Activated T-helper 1 cell treated with anti-CD3 and anti-CD28 coated beads, Interleukin-12 subunit alpha, Interleukin-12 subunit beta, Interleukin-2, Interleukin-4 antibody, amounts not matched to agents 30 ng/mL and 10 ng/mL and 1 ng/mL, durations not matched to agents 14 hours and 24 hours and 36 hours (primary cell): ENCODE results near the gene CACNA1I. TPM values are rescaled to one million over a fixed set of nuclear protein-coding genes. Genes with fewer than 3 reads are reported as not detected.

ENCODE experiments used
- DNase-seq: peaks from one replicate; pipeline ENCODE4 v3.0.0; 2021; ENCODE audit warnings: low spot score
- H3K27ac Mint-ChIP-seq: one replicate; pipeline ENCODE4 v1.8.0; 2021; ENCODE audit warnings: mild to moderate bottlenecking, mixed read lengths
- H3K27me3 Mint-ChIP-seq: one replicate; pipeline ENCODE4 v1.8.0; 2022; ENCODE audit warnings: mild to moderate bottlenecking, moderate library complexity, mixed read lengths; ENCODE audit not compliant: insufficient read depth
- H3K36me3 Mint-ChIP-seq: one replicate; pipeline ENCODE4 v1.8.0; 2021; ENCODE audit warnings: low read depth, mixed read lengths
- H3K4me1 Mint-ChIP-seq: one replicate; pipeline ENCODE4 v1.8.0; 2021; ENCODE audit warnings: low read depth, mixed read lengths
- H3K4me3 Mint-ChIP-seq: one replicate; pipeline ENCODE4 v1.8.0; 2021; ENCODE audit warnings: mild to moderate bottlenecking, moderate library complexity, mixed read lengths
- H3K9me3 Mint-ChIP-seq: one replicate; pipeline ENCODE4 v1.8.0; 2021; ENCODE audit warnings: mixed read lengths
- intact Hi-C: fragments of 100-400 bp; cut with micrococcal nuclease; formaldehyde crosslinking; loops from one replicate; pipeline ENCODE4 v1.15.1; 2024
- total RNA-seq: library from RNA; stranded (reverse); gene quantifications from 2 replicates; pipeline ENCODE4 v1.2.3, GENCODE V29; 2022

The CACNA1I gene
- total RNA-seq, 1 donor from 2014 or later, result 0.03 TPM

DNA sequence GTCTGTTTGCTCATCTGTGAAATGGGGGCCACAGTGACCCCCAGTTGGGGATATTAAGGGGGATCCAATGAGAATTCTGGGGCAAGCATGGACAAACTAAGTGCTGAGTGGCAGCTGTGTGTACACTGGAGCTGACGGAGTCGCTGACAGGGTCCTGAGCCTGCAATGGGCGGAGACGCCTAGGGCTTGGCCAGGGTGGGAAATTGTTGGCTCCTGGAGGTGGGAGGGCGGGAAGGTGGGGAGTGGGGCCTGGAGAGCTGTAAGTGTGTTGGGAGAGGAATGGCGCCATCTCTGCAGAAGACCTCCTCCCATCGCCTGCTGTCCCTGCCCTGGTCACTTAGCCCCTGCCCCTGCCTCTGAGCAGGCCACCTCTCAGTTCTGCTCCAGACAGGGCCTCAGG, 7.3 kb downstream of the CACNA1I start:
- no peaks in the 10 kb centered on the region for H3K4me1 Mint-ChIP-seq
- peaks cover 22% of the 10 kb centered on the region for H3K27me3 Mint-ChIP-seq
- no peak overlapping the region for H3K27ac Mint-ChIP-seq
- no peak for DNase-seq
- H3K36me3 Mint-ChIP-seq, result no peaks in the 10 kb centered on the region
- peaks cover 2% of the 10 kb centered on the region for H3K9me3 Mint-ChIP-seq
- H3K4me3 Mint-ChIP-seq, result no peak overlapping the region
- intact Hi-C loops, result no loop called here

DNA sequence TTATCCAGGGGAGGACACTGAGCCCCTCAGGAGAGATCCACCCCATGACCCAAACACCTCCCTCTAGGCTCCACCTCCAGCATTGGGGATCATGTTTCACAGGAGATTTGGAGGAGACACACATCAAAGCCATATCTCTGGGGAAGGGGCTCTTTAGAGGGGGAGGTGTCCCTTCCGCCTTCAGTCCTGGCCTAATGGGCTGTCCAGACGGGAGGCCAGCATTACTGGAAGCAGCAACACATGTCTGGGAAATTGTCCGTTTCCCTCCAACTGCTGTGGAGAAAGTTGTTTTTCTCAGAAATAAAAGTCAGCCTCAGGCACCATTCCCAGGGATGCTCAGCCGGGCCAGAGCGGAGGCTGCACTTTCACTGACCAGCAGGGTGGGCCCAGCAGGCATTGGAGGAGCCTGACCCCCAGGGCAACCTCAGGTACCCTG, 9.5 kb downstream of the CACNA1I start:
- intact Hi-C loops, result no loop called here
- H3K4me1 Mint-ChIP-seq, result no peaks in the 10 kb centered on the region
- peaks cover 10% of the 10 kb centered on the region for H3K9me3 Mint-ChIP-seq
- peaks cover 31% of the 10 kb centered on the region for H3K27me3 Mint-ChIP-seq
- H3K27ac Mint-ChIP-seq, result no peak overlapping the region
- no peak overlapping the region for H3K4me3 Mint-ChIP-seq
- no peaks in the 10 kb centered on the region for H3K36me3 Mint-ChIP-seq
- DNase-seq, result no peak

DNA sequence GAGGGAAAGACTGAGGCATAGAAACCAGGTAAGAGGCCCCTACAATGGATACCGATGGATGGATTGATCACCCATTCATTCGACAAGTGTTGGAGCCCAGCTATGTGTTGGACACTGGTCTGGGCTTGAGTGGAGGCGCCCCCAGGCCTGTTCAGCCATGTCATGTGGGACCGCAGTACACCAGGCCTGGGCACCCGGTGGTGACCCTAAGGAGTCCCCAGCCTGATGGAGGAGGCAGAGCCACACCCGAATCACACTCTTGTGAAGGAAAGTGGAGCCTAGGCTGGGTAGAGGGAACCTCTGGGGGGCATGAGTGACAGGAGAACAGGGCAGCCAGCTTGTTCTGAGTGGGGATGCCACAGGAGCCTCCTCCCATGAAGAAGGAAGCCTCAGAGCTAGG, 10.2 kb downstream of the CACNA1I start:
- Mint-ChIP-seq H3K27ac (no peak overlapping the region), H3K27me3 (peaks cover 24% of the 10 kb centered on the region), H3K9me3 (peaks cover 10% of the 10 kb centered on the region), H3K4me1 (no peaks in the 10 kb centered on the region), H3K36me3 (no peaks in the 10 kb centered on the region), H3K4me3 (no peak overlapping the region)
- DNase-seq, result no peak
- intact Hi-C loops, result no loop called here

DNA sequence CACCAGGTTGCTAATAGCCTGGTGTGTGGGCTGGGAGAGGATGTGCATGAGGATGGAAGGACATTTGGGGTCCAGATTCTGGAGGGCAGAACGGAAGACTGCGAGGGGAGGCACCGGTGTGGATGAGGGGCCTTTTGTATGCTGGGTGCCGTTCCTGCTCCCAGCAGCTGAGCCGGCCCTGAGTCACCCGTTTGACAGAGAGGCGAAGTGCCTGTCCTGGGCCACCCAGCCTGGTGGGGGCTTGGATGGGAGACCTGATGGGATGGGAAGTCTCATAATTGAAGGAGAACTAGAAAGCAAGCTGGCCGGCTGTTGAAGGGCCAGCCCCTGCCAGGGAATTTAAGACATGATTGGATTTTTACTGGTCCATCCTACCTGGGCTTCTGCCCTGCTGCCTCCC, 10.8 kb downstream of the CACNA1I start:
- intact Hi-C loops, result no loop called here
- Mint-ChIP-seq H3K4me3 (no peak overlapping the region), H3K36me3 (no peaks in the 10 kb centered on the region), H3K27ac (no peak overlapping the region), H3K4me1 (no peaks in the 10 kb centered on the region), H3K9me3 (peaks cover 10% of the 10 kb centered on the region), H3K27me3 (peaks cover 21% of the 10 kb centered on the region)
- no peak for DNase-seq

DNA sequence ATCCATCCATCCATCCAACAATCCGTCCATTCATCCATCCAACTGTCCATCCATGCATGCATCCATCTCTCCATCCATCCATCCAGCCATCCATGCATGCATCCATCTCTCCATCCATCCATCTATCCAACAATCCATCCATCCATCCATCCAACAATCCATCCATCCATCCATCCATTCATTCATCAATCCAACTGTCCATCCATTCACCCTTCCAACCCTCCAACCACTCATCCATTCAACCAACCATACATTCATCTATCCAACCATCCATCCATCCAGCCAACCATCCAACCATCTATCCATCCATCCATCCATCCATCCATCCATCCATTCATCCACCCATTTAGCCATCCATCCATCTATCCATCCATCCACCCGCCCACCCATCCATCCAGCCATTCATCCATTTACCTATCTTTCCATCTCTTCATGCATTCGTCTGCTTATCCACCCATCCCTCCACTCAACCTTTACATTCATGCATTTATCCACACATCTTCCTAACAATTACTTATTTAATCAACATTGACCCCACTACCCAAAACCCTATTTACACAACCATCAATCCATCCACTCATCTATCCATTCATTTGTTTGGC, 12.6 kb downstream of the CACNA1I start:
- H3K36me3 Mint-ChIP-seq, result no peaks in the 10 kb centered on the region
- H3K4me3 Mint-ChIP-seq, result no peak overlapping the region
- no peak for DNase-seq
- peaks cover 10% of the 10 kb centered on the region for H3K9me3 Mint-ChIP-seq
- intact Hi-C loops, result no loop called here
- H3K4me1 Mint-ChIP-seq, result no peaks in the 10 kb centered on the region
- H3K27me3 Mint-ChIP-seq, result peaks cover 29% of the 10 kb centered on the region
- no peak overlapping the region for H3K27ac Mint-ChIP-seq

DNA sequence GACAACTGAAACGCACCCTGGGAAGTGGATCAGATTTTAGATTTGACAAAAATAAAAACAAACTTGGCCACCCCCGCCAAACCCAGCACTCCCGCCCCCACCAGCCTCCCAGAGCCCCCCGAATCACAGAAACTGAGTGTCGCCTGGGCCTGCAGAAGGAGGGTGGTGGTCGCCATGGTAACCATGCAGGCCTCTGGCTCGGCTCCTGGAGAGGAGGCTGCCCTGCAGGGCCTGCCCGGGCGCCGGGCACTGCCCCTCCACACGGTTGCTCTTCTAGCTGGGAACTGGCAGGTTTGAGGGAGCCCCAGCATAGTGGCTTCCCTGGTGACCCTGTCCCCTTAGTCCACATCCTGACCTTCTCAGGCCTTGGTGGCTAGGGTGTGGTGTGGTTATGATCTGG, 19.3 kb downstream of the CACNA1I start:
- Mint-ChIP-seq H3K9me3 (no peaks in the 10 kb centered on the region), H3K27ac (no peak overlapping the region), H3K36me3 (no peaks in the 10 kb centered on the region), H3K4me3 (no peak overlapping the region), H3K27me3 (peaks cover 18% of the 10 kb centered on the region), H3K4me1 (no peaks in the 10 kb centered on the region)
- intact Hi-C loops, result no loop called here
- DNase-seq, result no peak

DNA sequence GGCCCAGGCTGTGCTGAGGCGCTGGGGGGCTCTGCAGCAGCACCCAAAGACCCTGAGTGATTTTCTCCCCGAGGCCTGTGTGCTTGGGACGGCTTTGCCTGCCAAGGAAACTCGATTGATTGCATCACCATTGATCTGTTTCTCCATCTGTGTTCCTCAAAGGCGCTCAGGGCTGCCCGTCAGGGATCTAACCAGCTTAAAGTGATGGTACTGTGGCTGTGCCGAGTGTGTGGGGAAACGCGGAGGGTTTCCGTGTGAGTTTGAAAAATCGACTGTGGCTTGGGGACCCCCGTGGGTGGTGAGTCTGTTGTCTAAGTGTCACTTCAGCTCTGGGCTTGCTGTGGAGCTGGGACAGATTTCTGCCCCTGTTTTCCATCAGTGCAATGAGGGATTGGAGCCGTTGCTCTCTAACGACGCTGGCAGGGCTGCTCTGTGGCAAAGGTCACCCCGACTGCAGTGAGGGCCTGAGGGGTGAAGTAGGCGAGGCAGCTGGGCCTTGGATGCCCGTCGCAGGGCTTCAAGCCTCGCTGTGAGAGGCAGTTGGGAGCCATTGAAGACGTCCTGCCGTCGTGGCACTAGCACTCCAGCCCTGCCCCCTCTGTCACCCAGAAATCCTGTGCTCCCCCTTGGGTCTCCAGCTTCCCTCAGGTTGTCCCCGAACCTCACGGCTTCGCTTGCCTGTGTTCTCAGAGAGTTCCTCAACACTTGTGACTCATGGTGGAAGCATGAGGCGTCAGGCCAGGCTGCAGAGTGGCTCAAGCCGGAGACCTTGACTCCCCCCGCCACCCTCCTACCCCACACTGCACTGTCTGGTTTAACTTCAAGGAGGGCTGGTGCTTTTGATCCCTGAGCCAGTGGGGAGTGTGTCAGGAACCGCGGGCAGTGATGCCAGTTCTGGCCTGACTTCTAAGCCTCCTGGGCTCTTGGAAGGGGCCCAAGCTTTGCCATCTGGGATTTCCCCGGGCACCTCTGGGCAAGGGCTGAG, 21.8 kb downstream of the CACNA1I start:
- no peak overlapping the region for H3K27ac Mint-ChIP-seq
- no peaks in the 10 kb centered on the region for H3K36me3 Mint-ChIP-seq
- peaks cover 18% of the 10 kb centered on the region for H3K27me3 Mint-ChIP-seq
- H3K4me1 Mint-ChIP-seq, result no peaks in the 10 kb centered on the region
- DNase-seq, result no peak
- H3K9me3 Mint-ChIP-seq, result no peaks in the 10 kb centered on the region
- H3K4me3 Mint-ChIP-seq, result no peak overlapping the region
- intact Hi-C loops, result no loop called here

DNA sequence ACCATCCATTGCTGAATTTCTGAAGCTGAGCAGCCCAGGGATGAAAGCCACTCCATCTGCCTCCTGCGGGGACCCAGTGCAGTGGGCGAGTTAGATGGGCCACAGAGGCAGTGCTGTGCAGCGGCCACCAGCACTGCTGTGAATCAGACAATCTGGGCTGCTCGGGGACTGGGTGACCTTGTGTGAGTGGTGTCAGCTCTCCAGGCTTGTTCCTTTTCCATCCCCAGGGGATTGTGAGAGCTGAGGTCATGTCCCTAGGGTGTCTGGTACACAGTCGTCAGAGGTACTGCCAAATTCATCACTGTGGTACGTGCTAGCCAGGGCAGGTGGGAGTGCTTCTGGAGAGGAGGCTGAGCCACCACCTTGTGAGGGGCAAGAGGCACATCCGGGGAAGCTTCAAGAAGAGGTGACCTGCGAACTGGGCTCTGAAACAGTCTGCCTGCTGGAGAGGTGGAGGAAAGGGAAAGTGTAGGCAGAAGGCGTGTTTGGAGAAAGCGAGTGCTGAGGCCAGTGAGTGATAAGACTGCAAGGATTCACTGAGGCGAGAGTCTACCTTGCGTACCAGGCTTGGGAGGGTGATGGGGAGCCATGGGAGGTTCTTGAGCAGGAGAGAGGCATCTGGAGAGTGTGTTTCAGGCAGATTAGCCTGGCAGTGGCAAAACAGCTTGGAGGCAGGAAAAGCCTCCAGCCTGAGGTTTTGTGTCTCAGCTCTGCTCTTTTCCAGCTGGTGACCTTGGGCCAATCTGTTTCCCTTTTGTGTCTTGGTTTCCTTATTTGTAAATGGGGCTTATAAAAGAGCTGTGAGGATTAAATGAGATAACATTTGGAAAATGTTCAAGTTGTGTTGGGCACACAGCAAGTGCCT, 22.7 kb downstream of the CACNA1I start:
- no peaks in the 10 kb centered on the region for H3K36me3 Mint-ChIP-seq
- no peak for DNase-seq
- intact Hi-C loops, result no loop called here
- H3K9me3 Mint-ChIP-seq, result no peaks in the 10 kb centered on the region
- peaks cover 21% of the 10 kb centered on the region for H3K27me3 Mint-ChIP-seq
- H3K27ac Mint-ChIP-seq, result no peak overlapping the region
- no peak overlapping the region for H3K4me3 Mint-ChIP-seq
- peaks cover 2% of the 10 kb centered on the region for H3K4me1 Mint-ChIP-seq

DNA sequence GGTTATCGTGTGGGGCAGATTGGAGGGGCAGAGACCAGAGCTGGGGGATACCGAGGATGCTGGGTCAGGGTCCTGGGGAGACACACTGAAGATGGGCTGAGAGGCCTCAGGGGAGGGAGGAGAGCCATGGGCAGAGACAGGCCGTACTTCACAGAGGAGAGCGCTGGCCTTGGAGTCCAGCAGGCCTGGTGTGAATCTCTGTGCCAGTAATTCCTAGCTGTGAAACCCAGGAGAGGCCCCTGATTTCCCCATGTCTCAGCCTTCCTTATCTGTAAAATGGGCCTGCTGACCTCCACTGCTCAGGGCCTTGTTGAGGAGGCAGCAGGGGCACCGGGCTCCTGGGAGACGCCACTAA, 23.4 kb downstream of the CACNA1I start:
- H3K27me3 Mint-ChIP-seq, result peaks cover 19% of the 10 kb centered on the region
- DNase-seq, result no peak
- no peak overlapping the region for H3K27ac Mint-ChIP-seq
- H3K9me3 Mint-ChIP-seq, result no peaks in the 10 kb centered on the region
- no peak overlapping the region for H3K4me3 Mint-ChIP-seq
- H3K36me3 Mint-ChIP-seq, result no peaks in the 10 kb centered on the region
- intact Hi-C loops, result no loop called here
- peaks cover 6% of the 10 kb centered on the region for H3K4me1 Mint-ChIP-seq

DNA sequence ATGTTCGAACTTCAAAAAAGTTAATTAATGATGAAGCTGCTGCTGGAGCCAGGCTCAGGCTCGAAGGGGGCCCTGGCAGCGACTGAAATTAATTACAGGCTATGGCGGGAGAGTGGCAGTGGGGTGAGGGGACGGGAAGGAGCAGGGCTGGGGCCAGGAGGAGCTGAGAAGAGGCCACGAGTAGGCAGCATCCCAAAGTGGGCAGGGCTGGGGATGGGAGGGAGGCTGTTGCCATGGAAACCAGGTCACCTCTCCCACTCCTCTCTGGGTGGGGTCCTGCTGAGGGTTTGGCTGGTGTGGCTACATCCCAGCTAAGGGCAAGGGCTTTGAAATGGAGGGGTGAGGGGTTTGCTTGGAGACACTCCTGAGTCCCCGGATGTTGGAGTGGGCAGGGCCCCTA, 23.9 kb downstream of the CACNA1I start:
- no peak overlapping the region for H3K27ac Mint-ChIP-seq
- DNase-seq, result no peak
- H3K9me3 Mint-ChIP-seq, result no peaks in the 10 kb centered on the region
- peaks cover 6% of the 10 kb centered on the region for H3K4me1 Mint-ChIP-seq
- no peaks in the 10 kb centered on the region for H3K36me3 Mint-ChIP-seq
- peaks cover 19% of the 10 kb centered on the region for H3K27me3 Mint-ChIP-seq
- intact Hi-C loops, result no loop called here
- H3K4me3 Mint-ChIP-seq, result no peak overlapping the region

DNA sequence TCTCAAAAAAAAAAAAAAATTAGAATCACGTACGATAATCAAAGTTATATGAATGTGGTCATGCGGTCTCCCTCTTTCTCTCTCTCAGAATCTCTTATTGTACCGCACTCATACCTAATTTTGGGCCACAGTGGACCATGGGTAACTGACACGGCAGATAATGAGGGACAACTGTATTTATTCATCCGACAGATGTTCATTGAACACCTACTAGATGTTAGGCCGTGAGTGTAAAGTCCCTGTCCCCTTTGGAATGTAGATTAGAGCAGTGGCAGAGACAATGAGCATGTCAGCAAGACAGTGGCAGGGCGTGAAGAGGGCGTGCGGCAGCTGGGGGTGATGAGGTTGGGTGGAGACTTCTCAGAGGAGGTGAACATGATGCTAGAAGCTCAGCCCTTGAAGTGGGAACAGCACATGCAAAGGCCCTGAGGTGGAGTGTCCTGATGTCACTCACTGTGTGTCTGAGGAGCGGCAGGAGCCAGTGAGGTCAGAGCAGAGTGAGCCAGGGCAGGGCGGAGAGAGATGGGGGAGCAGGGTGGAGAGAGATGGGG, 25.1 kb downstream of the CACNA1I start:
- H3K27me3 Mint-ChIP-seq, result peaks cover 19% of the 10 kb centered on the region
- DNase-seq, result no peak
- no peaks in the 10 kb centered on the region for H3K36me3 Mint-ChIP-seq
- no peaks in the 10 kb centered on the region for H3K9me3 Mint-ChIP-seq
- peaks cover 6% of the 10 kb centered on the region for H3K4me1 Mint-ChIP-seq
- H3K27ac Mint-ChIP-seq, result no peak overlapping the region
- no peak overlapping the region for H3K4me3 Mint-ChIP-seq
- intact Hi-C loops, result no loop called here

DNA sequence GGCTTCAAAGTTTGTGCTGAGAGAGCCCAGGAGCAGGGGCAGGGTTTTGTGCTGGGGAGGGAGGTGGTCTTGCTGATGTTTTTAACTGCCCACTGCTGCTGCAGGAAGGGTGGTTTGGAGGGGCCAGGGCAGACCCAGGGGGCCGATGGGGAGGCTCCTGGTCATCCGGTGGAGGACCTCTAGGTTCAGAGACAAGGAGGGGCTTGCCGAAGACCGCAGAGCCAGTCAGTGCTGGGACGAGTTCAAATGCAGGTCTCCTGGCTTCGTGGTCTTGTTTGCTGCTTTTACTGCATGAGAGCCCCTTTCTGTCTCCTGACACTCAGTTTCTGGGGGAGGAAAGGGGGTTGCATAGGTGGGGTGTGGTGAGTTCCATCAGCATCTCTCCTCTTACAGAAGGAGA, 26.0 kb downstream of the CACNA1I start:
- H3K9me3 Mint-ChIP-seq, result no peaks in the 10 kb centered on the region
- peaks cover 14% of the 10 kb centered on the region for H3K27me3 Mint-ChIP-seq
- H3K4me1 Mint-ChIP-seq, result peaks cover 6% of the 10 kb centered on the region
- H3K36me3 Mint-ChIP-seq, result no peaks in the 10 kb centered on the region
- intact Hi-C loops, result no loop called here
- DNase-seq, result no peak
- H3K4me3 Mint-ChIP-seq, result no peak overlapping the region
- no peak overlapping the region for H3K27ac Mint-ChIP-seq
